K562 (cell line): ENCODE results near the gene MRM2. TPM values are rescaled to one million over a fixed set of nuclear protein-coding genes. Genes with fewer than 3 reads are reported as not detected.

Experiments used
- polyA plus RNA-seq, 8 experiments: library from polyadenylated mRNA; depleted of rRNA in 4 of 8; stranded (reverse) in 5 of 8; unstranded in 3 of 8; fragments of >200 nt; fragmentation: Nextera tagmentation in 2 of 8; fragmentation: Illumina TruSeq in 1 of 8; extraction: Ambion mirVana in 2 of 8; extraction: Trizol in 1 of 8; gene quantifications; 2 replicates each; pipeline versions ENCODE4 v1.2.1 to v1.2.3, GENCODE V29; 2011 to 2014; ENCODE audit warnings: inconsistent platforms in 1 of 8, missing spikeins in 1 of 8
- total RNA-seq, 7 experiments: library from RNA; depleted of rRNA in 6 of 7; stranded (reverse); fragments of >200 nt in 6 of 7; fragmentation: Illumina TruSeq in 2 of 7; extraction: Trizol in 2 of 7; gene quantifications; 2 replicates each; pipeline versions ENCODE4 v1.2.1 to v1.2.3, GENCODE V29; 2011 to 2021; ENCODE audit warnings: low replicate concordance in 1 of 7
- TF ChIP-seq, protein P1 (sequence below): fragments of 450-650 bp; IDR thresholded peaks from 2 replicates; pipeline ENCODE4 v1.6.1; 2016; ENCODE audit warnings: mild to moderate bottlenecking, moderate library complexity

The MRM2 gene
- total and polyA plus RNA-seq, 9 of the 15 experiments (the other 6 are each of a cell fraction or from before 2014, with no cell fraction given) = 32.4 to 116 (median 50.5) TPM

DNA sequence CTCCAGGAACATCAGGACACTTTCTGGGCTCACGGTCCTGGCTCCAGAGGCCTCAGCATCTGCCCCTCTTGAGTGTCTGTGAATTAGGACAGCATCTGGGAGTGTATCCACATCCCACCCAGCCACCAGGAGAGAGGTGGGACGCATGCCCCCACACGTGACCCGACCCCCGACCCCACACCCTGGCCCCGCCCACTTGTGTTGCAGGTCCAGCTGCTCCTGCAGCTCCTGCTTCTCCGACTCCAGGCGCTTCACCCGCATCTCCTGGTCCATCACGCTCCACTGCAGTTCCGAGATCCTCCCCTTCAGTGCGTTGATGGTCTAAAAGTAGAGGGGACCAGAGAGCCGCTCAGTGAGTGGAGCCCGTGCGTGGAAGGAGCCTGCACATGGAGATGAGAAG, 22.9 kb downstream of the MRM2 start (continued):
- TF ChIP-seq, protein P1, sequence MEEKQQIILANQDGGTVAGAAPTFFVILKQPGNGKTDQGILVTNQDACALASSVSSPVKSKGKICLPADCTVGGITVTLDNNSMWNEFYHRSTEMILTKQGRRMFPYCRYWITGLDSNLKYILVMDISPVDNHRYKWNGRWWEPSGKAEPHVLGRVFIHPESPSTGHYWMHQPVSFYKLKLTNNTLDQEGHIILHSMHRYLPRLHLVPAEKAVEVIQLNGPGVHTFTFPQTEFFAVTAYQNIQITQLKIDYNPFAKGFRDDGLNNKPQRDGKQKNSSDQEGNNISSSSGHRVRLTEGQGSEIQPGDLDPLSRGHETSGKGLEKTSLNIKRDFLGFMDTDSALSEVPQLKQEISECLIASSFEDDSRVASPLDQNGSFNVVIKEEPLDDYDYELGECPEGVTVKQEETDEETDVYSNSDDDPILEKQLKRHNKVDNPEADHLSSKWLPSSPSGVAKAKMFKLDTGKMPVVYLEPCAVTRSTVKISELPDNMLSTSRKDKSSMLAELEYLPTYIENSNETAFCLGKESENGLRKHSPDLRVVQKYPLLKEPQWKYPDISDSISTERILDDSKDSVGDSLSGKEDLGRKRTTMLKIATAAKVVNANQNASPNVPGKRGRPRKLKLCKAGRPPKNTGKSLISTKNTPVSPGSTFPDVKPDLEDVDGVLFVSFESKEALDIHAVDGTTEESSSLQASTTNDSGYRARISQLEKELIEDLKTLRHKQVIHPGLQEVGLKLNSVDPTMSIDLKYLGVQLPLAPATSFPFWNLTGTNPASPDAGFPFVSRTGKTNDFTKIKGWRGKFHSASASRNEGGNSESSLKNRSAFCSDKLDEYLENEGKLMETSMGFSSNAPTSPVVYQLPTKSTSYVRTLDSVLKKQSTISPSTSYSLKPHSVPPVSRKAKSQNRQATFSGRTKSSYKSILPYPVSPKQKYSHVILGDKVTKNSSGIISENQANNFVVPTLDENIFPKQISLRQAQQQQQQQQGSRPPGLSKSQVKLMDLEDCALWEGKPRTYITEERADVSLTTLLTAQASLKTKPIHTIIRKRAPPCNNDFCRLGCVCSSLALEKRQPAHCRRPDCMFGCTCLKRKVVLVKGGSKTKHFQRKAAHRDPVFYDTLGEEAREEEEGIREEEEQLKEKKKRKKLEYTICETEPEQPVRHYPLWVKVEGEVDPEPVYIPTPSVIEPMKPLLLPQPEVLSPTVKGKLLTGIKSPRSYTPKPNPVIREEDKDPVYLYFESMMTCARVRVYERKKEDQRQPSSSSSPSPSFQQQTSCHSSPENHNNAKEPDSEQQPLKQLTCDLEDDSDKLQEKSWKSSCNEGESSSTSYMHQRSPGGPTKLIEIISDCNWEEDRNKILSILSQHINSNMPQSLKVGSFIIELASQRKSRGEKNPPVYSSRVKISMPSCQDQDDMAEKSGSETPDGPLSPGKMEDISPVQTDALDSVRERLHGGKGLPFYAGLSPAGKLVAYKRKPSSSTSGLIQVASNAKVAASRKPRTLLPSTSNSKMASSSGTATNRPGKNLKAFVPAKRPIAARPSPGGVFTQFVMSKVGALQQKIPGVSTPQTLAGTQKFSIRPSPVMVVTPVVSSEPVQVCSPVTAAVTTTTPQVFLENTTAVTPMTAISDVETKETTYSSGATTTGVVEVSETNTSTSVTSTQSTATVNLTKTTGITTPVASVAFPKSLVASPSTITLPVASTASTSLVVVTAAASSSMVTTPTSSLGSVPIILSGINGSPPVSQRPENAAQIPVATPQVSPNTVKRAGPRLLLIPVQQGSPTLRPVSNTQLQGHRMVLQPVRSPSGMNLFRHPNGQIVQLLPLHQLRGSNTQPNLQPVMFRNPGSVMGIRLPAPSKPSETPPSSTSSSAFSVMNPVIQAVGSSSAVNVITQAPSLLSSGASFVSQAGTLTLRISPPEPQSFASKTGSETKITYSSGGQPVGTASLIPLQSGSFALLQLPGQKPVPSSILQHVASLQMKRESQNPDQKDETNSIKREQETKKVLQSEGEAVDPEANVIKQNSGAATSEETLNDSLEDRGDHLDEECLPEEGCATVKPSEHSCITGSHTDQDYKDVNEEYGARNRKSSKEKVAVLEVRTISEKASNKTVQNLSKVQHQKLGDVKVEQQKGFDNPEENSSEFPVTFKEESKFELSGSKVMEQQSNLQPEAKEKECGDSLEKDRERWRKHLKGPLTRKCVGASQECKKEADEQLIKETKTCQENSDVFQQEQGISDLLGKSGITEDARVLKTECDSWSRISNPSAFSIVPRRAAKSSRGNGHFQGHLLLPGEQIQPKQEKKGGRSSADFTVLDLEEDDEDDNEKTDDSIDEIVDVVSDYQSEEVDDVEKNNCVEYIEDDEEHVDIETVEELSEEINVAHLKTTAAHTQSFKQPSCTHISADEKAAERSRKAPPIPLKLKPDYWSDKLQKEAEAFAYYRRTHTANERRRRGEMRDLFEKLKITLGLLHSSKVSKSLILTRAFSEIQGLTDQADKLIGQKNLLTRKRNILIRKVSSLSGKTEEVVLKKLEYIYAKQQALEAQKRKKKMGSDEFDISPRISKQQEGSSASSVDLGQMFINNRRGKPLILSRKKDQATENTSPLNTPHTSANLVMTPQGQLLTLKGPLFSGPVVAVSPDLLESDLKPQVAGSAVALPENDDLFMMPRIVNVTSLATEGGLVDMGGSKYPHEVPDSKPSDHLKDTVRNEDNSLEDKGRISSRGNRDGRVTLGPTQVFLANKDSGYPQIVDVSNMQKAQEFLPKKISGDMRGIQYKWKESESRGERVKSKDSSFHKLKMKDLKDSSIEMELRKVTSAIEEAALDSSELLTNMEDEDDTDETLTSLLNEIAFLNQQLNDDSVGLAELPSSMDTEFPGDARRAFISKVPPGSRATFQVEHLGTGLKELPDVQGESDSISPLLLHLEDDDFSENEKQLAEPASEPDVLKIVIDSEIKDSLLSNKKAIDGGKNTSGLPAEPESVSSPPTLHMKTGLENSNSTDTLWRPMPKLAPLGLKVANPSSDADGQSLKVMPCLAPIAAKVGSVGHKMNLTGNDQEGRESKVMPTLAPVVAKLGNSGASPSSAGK = no peak
